HEK293T (cell line): ENCODE results near the gene CCL4L2.
"Not testable (repeated sequence)": the region's sequence is repeated elsewhere in the genome, so short reads cannot be mapped to it uniquely, and the experiment has no call there.

ENCODE experiments used
- CTCF ChIA-PET: fragments of 350-600 bp; formaldehyde crosslinking; extraction: SDS; loops from one replicate; lab custom pipeline; 2021; ENCODE audit warnings: antibody characterized with exemption, inconsistent platforms; lab: Yijun Ruan, JAX
- POLR2A ChIA-PET: fragments of 350-600 bp; formaldehyde crosslinking; extraction: SDS; loops from one replicate; lab custom pipeline; 2020; ENCODE audit warnings: antibody characterized with exemption, inconsistent platforms; lab: Yijun Ruan, JAX
- DNase-seq: peaks from one replicate; pipeline ENCODE4 v3.0.0; 2012; ENCODE audit warnings: mixed read lengths; ENCODE audit errors: extremely low spot score
- ARNT ChIP-seq: fragments of 450-650 bp; IDR thresholded peaks from 2 replicates; pipeline ENCODE4 v1.6.1; 2017; ENCODE audit warnings: mild to moderate bottlenecking
- BHLHE40 ChIP-seq: fragments of 450-650 bp; IDR thresholded peaks from 2 replicates; pipeline ENCODE4 v1.6.1; 2016; ENCODE audit warnings: mild to moderate bottlenecking, moderate library complexity, borderline replicate concordance
- CTBP1 ChIP-seq: fragments of 450-650 bp; IDR thresholded peaks from 2 replicates; pipeline ENCODE4 v1.6.1; 2016; ENCODE audit warnings: borderline replicate concordance
- ELF4 ChIP-seq: fragments of 450-650 bp; IDR thresholded peaks from 2 replicates; pipeline ENCODE4 v1.6.1; 2017; ENCODE audit warnings: antibody characterized with exemption
- FOXA1 ChIP-seq: fragments of 450-650 bp; IDR thresholded peaks from 2 replicates; pipeline ENCODE4 v1.6.1; 2016; ENCODE audit warnings: mild to moderate bottlenecking
- FOXK2 ChIP-seq: fragments of 450-650 bp; IDR thresholded peaks from 2 replicates; pipeline ENCODE4 v1.6.1; 2016; ENCODE audit warnings: mild to moderate bottlenecking
- FOXM1 ChIP-seq: fragments of 450-650 bp; IDR thresholded peaks from 2 replicates; pipeline ENCODE4 v1.6.1; 2017; ENCODE audit warnings: mild to moderate bottlenecking, borderline replicate concordance
- HDGF ChIP-seq: fragments of 450-650 bp; IDR thresholded peaks from 2 replicates; pipeline ENCODE4 v1.6.1; 2017; ENCODE audit warnings: antibody characterized with exemption, borderline replicate concordance
- L3MBTL2 ChIP-seq: fragments of 450-650 bp; conservative IDR thresholded peaks from 2 replicates; pipeline ENCODE4 v1.6.1; 2016; ENCODE audit warnings: mild to moderate bottlenecking
- LEF1 ChIP-seq: fragments of 450-650 bp; IDR thresholded peaks from 2 replicates; pipeline ENCODE4 v1.6.1; 2017; ENCODE audit warnings: mild to moderate bottlenecking, borderline replicate concordance
- NFRKB ChIP-seq: fragments of 450-650 bp; IDR thresholded peaks from 2 replicates; pipeline ENCODE4 v1.6.1; 2016; ENCODE audit warnings: mild to moderate bottlenecking, moderate library complexity
- SP1 ChIP-seq: fragments of 450-650 bp; IDR thresholded peaks from 2 replicates; pipeline ENCODE4 v1.6.1; 2017
- SUZ12 ChIP-seq: fragments of 450-650 bp; IDR thresholded peaks from 2 replicates; pipeline ENCODE4 v1.6.1; 2016; ENCODE audit warnings: mild to moderate bottlenecking
- TARDBP ChIP-seq: fragments of 450-650 bp; IDR thresholded peaks from 2 replicates; pipeline ENCODE4 v1.6.1; 2016
- ZNF384 ChIP-seq: fragments of 450-650 bp; IDR thresholded peaks from 2 replicates; pipeline ENCODE4 v1.6.1; 2016
- TF ChIP-seq, protein P1 (sequence below): fragments of 450-650 bp; IDR thresholded peaks from 2 replicates; pipeline ENCODE4 v1.6.1; 2016

CCL4L2 gene

GRCh38 chr17:36195434-36196130 is 15.3 kb upstream of the CCL4L2 start:
- POLR2A ChIA-PET: no interaction called here
- CTCF ChIA-PET: no interaction called here
- TF ChIP-seq, protein P1, sequence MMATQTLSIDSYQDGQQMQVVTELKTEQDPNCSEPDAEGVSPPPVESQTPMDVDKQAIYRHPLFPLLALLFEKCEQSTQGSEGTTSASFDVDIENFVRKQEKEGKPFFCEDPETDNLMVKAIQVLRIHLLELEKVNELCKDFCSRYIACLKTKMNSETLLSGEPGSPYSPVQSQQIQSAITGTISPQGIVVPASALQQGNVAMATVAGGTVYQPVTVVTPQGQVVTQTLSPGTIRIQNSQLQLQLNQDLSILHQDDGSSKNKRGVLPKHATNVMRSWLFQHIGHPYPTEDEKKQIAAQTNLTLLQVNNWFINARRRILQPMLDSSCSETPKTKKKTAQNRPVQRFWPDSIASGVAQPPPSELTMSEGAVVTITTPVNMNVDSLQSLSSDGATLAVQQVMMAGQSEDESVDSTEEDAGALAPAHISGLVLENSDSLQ: no peak
- TF ChIP-seq FOXA1 (no peak), BHLHE40 (no peak), L3MBTL2 (no peak), FOXK2 (no peak), ZNF384 (no peak), ARNT (no peak), NFRKB (no peak), TARDBP (no peak), SP1 (no peak), SUZ12 (no peak), HDGF (no peak), FOXM1 (no peak)
- no peak for DNase-seq

DNA sequence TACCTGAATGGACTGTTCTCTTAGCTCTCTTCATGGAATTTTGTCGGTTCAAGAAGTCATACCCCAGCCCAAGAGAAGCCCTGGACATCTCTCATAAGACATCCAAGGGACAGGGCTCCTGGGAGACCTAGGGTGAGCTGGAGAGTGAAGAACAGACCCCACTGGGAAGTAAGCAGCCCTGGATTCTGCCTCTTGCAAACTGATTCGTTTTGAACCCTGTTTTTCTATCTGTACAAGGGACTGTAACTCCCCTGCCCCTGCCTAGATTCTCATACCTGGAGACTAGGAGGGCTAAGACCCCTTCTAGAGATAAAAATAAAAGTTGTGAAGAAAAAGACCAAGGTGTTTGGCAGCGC is 14.8 kb upstream of the CCL4L2 start:
- POLR2A ChIA-PET: no interaction called here
- DNase-seq: no peak
- CTCF ChIA-PET: no interaction called here
- TF ChIP-seq L3MBTL2: no peak
- TF ChIP-seq FOXM1: no peak
- no peak for TF ChIP-seq CTBP1
- TF ChIP-seq FOXK2: no peak
- TF ChIP-seq TARDBP: no peak
- no peak for TF ChIP-seq ELF4
- no peak for TF ChIP-seq FOXA1
- no peak for TF ChIP-seq BHLHE40
- TF ChIP-seq ARNT: no peak

- CTCF ChIA-PET: no interaction called here
These were observed 13.5 kb upstream of the CCL4L2 start for GRCh38 chr17:36197387-36197703.

DNA sequence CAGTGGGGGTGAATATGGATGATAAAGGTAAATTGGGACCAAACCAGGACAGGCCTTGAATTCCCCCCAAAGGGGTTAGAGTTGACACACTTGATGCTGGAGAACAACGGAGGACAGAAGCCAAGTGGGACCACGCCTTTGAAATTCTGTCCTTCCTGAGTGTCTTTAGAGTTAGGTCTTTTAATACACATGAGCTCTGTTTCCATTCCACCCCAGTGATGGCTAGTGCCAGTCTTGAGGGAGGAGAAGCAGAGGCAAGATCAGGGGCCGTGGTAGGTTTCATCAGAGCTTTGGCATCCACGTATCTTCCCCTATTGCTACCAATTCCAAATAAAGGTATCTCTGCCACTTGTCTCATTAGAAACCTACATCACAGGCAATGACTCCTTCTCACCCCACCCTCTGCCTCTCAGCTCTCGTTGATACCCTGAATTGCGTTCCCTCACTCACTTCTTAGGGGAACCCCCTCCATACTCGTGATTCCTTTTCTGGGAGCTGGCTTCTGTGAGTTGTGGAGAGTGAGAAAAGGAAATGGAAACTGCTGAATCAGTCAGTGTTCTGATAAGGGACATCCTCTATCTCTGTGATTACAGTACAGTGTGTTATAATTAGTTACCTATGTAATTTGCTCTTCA is 11.9 kb upstream of the CCL4L2 start:
- TF ChIP-seq CTBP1 (no peak), FOXM1 (no peak), NFRKB (no peak), ZNF384 (no peak), L3MBTL2 (no peak), SUZ12 (no peak)
- TF ChIP-seq, protein P1: no peak
- no peak for DNase-seq
- POLR2A ChIA-PET: no interaction called here
- CTCF ChIA-PET: no interaction called here

More at GRCh38 chr17:36197387-36197703, 13.5 kb upstream of the CCL4L2 start:
- TF ChIP-seq, protein P1: no peak
- TF ChIP-seq CTBP1 (no peak), SUZ12 (no peak), SP1 (no peak), NFRKB (no peak), FOXA1 (no peak), FOXK2 (no peak), ZNF384 (no peak), L3MBTL2 (no peak), ARNT (no peak), TARDBP (no peak), HDGF (no peak), LEF1 (no peak), BHLHE40 (no peak), FOXM1 (no peak), ELF4 (no peak)
- DNase-seq: no peak
- POLR2A ChIA-PET: no interaction called here

DNA sequence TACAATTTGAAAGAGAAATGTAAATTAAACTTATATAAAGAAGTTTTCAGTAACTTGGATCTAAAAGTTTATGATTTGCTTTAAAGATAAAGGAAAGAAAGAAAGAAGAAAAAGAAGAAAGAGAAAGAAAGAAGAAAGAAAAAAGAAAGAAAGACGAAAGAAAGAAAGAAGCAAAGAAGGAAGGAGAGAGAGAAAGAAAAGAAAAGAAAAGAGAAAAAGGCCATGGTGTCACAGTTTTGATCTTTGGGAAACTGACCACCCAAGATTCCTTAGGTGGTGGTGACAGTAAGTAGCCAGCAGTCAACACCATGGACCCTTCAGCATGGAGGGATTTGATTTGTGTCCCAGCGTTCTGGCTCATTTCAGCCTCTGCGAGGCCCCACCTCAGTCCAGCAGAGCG is 9.8 kb upstream of the CCL4L2 start:
- POLR2A ChIA-PET, CTCF ChIA-PET, DNase-seq: not testable (repeated sequence)

DNA sequence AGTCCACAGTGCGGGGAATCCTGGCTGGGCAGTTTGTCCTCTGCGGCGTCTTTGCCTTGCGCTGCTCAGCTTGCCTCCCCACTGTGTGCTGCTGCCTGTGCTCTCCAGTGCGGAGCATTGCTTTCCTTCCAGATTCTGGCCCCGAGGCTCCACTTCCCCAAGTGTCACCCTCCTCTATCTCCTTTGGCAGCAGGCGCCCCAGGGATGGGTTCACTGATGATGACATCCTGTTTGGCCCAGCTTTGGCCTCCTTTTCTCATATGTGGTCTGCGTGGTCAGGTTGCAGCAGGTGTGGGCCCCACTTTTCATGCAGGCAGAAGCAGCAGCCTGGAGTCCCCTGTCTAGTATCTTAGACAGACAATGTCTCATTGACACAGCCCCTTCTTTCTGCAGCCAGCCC is 9.4 kb upstream of the CCL4L2 start:
- DNase-seq, POLR2A ChIA-PET, CTCF ChIA-PET: not testable (repeated sequence)

- DNase-seq: no peak
- TF ChIP-seq TARDBP (no peak), FOXM1 (no peak), LEF1 (no peak), BHLHE40 (no peak), SUZ12 (no peak), FOXA1 (no peak), L3MBTL2 (no peak), CTBP1 (no peak), ZNF384 (no peak), FOXK2 (no peak), ELF4 (no peak), ARNT (no peak), NFRKB (no peak), SP1 (no peak), HDGF (no peak)
- TF ChIP-seq, protein P1: no peak
- ChIA-PET POLR2A (no interaction called here), CTCF (no interaction called here)
These were observed 7.5 kb upstream of the CCL4L2 start for GRCh38 chr17:36203335-36203734.
